Stimulated activated CD4-positive, alpha-beta T cell treated with anti-CD3 and anti-CD28 coated beads, Interleukin-1b, Interleukin-23, amount 100 ng/mL, for 24 hours (primary cell): Measurements from ENCODE around the gene PSMG3.

Source experiments
- DNase-seq, 4 experiments: peaks; one replicate each; pipeline ENCODE4 v3.0.0-alpha.2; 2020; ENCODE audit warnings: low read depth in 4 of 4, low spot score in 1 of 4

The PSMG3 gene

GRCh38 chr7:1559626-1560590, 9.9 kb downstream of the PSMG3 start:
- no peak for DNase-seq

DNA sequence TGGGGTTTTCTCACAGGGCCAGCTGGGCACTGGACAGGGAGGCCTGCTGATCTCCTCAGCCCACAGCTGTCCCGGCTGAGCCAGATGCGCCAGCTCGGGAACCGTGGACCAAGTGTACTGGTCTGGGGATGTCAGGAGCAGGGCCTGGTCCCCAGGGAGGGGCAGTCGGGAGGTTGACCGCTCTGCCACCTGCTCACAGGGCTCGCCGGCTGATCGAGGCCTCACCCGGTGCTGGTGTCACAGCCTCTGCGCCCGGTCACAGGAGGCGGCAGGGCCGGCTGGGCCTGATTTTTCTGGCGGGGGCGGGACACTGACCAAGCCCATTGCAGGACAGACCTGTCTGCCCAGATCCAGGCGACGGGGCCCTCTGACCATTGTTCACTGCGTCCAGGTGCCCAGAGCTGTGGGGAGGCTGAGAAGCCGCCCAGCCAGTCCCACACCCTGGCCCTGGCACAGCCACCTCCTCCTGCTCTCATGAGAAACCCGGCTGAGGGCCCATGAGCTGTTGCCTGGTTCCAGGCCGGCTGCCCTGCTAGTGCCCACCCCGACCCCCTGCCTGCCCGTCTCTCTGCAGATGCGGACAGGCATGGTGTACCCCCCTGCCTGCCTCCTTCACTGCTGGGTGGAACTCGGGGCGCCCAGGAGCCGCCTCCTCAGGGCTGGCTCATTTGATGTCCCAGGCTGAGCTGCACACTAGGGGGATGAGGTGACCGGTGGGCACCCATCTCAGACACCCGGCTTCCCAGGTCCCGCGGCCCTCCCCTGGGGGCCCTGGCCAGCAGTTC, 10.8 kb downstream of the PSMG3 start:
- DNase-seq: no peak

GRCh38 chr7:1558181-1558811, 11.5 kb downstream of the PSMG3 start:
- DNase-seq: no peak

GRCh38 chr7:1557771-1558170, 12.1 kb downstream of the PSMG3 start:
- DNase-seq: no peak

GRCh38 chr7:1557006-1557405, 12.8 kb downstream of the PSMG3 start:
- no peak for DNase-seq

DNA sequence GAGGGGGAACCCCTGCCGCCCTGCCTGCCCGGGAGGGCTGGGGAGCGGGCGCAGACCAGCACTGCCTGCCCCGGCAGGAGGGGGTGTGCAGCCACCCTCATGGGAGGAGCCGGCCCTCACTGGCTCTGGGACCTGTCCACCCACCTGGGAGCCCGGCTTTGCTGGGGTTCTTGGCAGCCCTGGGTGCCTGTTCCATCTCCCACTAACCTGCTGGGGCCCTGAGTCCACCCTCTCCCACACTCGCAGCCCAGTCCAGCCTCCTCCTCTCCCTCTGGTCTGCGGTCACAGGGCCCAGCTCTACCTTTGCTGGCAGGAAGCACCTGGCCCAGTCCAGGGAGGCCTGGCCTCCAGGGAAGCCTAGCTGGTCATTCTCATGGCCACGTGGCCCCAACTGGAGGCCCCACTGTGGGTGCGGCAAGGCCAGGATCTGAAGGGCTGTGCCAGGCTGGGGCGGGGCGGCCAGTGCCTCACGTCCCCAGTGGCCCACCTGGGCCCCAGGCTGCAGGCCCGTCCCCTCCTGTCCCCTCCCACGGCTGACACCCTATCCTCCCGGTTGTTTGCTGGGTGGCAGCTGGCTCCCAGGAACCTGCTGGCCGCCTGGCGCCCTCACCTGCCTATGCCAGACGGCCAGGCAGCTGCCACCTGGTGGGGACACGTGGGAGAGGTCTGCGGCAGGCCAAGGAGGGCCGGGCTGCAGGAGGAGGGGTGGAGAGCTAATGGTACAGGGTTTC, 13.9 kb downstream of the PSMG3 start, which contains the start of gene TMEM184A:
Gene TMEM184A, minus strand, starts transcription at position 393 of the 731 bp plus-strand sequence. CDS start 721 bp downstream, outside the sequence.
- peak in 1 of 4 experiments; percentile 36 for DNase-seq

GRCh38 chr7:1555046-1555812, 14.6 kb downstream of the PSMG3 start:
- DNase-seq: no peak

DNA sequence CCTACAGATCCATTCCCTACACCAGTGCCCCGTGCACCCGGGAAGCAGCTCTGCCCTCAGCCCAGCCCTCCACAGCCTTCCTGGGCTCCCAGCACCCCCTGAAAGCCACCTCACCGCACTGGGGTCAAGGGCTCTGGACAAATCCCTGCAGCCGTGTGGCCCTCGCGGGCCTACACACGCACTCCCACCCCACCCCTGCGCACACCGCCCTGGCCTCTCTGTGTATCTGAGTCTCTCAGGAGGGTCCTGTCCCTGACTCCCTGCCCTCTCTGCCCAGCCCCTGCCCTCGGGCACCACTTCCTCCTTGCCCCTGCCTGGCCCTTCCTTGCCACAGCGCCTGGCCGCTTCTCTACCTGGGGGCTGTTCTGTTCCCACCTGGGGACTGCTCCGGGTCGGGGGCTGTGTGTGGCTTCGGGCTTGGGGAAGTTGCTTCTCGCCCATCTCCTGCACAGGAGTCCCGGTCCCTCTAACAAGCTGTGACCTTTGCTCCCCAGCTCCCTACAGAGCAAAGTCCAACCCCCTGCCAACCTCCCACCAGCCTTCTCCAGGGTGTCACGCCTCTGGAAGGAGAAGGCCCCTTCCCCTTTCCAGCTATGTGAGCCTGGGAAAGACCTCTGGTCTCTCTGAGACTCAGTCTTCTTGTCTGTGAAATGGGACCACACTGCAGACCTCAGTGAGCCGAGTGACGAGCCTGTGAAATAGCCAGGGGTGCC, 15.3 kb downstream of the PSMG3 start:
- no peak for DNase-seq

DNA sequence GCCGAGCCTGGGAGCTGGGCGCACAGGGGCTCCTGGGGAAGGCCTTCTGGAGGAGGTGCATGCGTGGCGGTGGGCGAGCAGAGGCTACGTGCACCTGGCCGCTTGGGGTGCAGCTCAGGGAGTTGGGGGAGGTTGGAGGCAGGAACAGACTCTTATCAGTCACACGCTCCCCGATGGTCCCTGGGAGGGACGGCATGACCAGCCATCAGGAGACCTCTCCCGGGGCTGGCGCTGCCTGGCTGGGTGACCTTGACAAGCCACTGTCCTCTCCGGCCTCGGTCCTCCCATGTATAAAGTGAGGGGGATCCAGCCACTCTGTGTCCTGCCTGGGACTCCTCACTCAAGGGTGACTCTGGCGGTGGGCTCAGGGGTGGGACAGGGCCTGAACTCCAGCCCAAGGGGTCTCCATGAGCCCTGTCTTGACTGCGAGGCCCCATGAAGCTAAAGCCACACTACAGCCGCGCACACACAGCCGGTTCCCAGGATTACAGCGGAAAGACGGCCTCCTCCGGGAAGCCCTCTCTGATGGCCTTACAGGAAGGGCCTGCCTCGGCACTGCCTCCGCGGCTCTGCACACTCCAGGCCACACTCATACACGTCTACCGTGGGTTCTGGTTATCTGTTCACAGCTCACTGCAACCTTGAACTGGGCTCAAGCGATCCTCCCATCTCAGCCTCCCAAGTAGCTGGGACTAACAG, 16.2 kb downstream of the PSMG3 start:
- DNase-seq: no peak

DNA sequence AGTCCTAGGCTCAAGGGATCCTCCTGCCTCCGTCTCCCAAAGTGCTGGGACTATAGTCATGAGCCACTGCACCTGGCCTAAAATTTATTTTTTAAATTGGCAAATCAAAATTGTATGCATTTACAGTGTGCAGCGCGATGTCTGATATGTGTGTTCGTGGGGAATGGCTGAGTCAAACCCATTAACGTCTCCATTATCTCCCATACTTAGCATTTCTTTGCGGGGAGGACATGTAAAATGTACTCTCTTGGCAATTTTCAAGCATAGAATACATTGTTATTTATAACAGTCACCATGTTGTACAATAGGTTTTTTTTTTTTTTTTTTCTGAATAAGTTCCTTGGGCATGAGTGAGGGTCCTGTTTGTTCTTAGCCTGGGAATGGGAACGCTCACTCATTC, 17.6 kb downstream of the PSMG3 start:
- no peak for DNase-seq

GRCh38 chr7:1550846-1551155, 19.0 kb downstream of the PSMG3 start:
- DNase-seq: no peak

- DNase-seq: no peak
Measured at GRCh38 chr7:1550005-1550845, 19.6 kb downstream of the PSMG3 start.

DNA sequence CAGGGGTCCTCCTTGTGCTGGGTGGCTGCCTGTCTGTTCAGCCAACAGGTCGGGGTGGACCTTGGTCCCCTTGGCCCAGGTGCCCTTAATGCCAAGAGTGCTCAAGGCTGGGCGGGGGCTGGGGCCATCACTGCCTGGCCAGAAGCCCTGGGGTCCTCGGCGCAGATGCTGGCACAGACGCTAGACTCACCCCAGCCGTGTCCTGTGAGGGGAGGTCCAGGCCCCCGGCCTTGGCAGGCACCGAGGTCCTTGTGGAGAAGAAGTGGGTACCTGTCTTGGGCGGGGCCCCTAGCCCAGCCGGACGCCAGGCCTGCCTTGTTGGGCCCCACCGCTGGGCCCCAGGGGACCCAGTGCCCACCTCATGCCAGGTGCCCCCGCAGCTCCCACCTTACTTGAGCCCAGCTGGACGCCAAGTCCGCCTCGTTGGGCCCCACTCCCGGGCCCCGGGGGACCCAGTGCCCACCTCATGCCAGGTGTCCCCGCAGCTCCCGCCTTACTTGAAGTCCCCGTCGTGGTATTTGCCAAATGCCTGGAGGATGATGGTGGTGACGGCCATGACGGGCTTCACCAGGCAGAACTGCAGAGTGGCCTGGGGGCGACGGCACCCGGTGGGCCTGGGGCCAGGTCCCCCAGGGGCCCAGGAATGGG, 20.4 kb downstream of the PSMG3 start:
- no peak for DNase-seq

DNA sequence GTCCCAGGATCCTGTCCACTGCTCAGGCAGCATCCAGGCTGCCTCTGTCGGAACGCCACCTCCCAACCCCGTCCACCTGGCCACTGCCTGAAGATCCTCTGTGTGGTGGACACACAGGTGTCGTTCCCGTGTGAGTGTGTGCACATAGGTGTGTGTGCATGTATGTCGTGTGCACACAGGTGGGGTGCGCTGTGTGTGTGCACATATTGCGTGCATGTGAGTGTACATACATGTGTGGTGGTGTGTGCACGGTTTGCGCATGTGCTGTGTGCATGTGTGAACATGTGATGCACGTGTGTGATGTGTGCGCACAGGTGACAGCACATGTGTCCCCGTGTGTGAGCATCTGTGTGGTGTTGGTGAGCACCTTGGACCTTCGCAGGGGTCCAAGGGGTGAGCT, 20.9 kb downstream of the PSMG3 start:
- no peak for DNase-seq

DNA sequence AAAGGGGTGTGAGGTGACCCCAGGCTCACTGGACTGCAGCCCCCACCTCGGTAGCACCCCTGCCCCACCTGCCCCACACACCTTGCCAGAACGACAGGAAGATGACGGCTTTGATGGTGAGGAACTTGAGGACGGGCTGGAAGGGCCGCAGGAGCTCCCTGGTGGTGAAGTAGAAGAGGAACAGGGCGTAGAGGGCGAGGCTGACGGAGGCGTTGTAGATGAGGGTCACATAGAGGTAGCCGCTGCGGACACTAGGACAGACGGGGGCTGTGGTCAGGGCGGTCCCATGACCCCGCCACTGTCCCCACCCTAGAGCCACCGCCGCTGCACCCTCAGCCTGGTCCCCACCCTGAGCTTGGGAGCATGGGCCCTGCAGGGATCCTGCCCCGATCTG, 21.4 kb downstream of the PSMG3 start:
- DNase-seq: no peak

- DNase-seq: no peak
Measured at GRCh38 chr7:1547777-1548437, 21.9 kb downstream of the PSMG3 start.
